HL-60 (cell line): Measurements from ENCODE around the gene DNAJC6.
"Not testable (repeated sequence)": the region's sequence is repeated elsewhere in the genome, so short reads cannot be mapped to it uniquely, and the experiment has no call there.

Experiments
- DNase-seq, 2 experiments: peaks; one replicate each; pipeline ENCODE4 v3.0.0-alpha.2; 2010 to 2020; ENCODE audit warnings: low read depth in 1 of 2, low spot score in 1 of 2
- H3K27ac ChIP-seq: fragments of 250-450 bp; sonication (Bioruptor Pico); replicated peaks from 2 replicates; pipeline ENCODE4 v1.5.1; 2020; ENCODE audit warnings: mild to moderate bottlenecking, moderate library complexity
- H3K27me3 ChIP-seq: fragments of 250-450 bp; sonication (Bioruptor Pico); 2 replicates; pipeline ENCODE4 v1.5.1; 2021; ENCODE audit warnings: mild to moderate bottlenecking, moderate library complexity; ENCODE audit not compliant: insufficient read depth, poor library complexity, severe bottlenecking
- H3K4me3 ChIP-seq: replicated peaks from 2 replicates; pipeline ENCODE4 v1.5.1; 2011; ENCODE audit warnings: mild to moderate bottlenecking, control low read depth, low read length; ENCODE audit not compliant: insufficient read depth
- GABPA ChIP-seq: IDR thresholded peaks from 2 replicates; pipeline ENCODE4 v1.6.1; 2012; ENCODE audit warnings: low read depth
- POLR2AphosphoS5 ChIP-seq: IDR thresholded peaks from 2 replicates; pipeline ENCODE4 v1.6.1; 2012; ENCODE audit warnings: low read depth
- SPI1 ChIP-seq: IDR thresholded peaks from 2 replicates; pipeline ENCODE4 v1.6.1; 2012; ENCODE audit warnings: low read depth, mild to moderate bottlenecking, borderline replicate concordance
- TF ChIP-seq, protein P1 (sequence below): IDR thresholded peaks from 2 replicates; pipeline ENCODE4 v1.6.1; 2012; ENCODE audit warnings: low read depth; ENCODE audit not compliant: insufficient replicate concordance
- TF ChIP-seq, protein P2 (sequence below): IDR thresholded peaks from one replicate; pipeline ENCODE4 v1.5.1; 2011; ENCODE audit warnings: low read length, control low read depth, inconsistent platforms; ENCODE audit not compliant: insufficient read depth

The DNAJC6 gene

DNA sequence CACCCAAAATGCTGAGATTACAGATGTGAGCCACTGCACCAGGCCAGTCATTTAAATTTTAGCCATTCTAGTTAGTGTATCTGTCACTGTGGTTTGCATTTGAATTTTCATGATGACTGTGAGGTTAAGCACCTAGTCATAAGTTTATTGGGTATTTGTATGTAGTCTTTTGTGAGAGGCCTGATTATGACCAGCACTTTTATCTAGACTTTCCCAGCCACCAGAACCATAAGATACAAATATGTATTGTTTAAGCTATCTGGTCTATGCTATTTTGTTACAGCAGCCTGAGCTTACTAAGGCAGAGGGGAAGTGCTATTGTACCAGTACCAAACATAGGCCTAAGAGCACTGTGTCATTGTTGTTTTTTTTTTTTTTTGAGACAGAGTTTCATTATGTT is 19.9 kb upstream of the DNAJC6 start:
- H3K4me3 ChIP-seq, result no peak overlapping the region
- TF ChIP-seq GABPA, result no peak
- no peak for TF ChIP-seq POLR2AphosphoS5
- TF ChIP-seq SPI1, result no peak
- TF ChIP-seq, protein P1, sequence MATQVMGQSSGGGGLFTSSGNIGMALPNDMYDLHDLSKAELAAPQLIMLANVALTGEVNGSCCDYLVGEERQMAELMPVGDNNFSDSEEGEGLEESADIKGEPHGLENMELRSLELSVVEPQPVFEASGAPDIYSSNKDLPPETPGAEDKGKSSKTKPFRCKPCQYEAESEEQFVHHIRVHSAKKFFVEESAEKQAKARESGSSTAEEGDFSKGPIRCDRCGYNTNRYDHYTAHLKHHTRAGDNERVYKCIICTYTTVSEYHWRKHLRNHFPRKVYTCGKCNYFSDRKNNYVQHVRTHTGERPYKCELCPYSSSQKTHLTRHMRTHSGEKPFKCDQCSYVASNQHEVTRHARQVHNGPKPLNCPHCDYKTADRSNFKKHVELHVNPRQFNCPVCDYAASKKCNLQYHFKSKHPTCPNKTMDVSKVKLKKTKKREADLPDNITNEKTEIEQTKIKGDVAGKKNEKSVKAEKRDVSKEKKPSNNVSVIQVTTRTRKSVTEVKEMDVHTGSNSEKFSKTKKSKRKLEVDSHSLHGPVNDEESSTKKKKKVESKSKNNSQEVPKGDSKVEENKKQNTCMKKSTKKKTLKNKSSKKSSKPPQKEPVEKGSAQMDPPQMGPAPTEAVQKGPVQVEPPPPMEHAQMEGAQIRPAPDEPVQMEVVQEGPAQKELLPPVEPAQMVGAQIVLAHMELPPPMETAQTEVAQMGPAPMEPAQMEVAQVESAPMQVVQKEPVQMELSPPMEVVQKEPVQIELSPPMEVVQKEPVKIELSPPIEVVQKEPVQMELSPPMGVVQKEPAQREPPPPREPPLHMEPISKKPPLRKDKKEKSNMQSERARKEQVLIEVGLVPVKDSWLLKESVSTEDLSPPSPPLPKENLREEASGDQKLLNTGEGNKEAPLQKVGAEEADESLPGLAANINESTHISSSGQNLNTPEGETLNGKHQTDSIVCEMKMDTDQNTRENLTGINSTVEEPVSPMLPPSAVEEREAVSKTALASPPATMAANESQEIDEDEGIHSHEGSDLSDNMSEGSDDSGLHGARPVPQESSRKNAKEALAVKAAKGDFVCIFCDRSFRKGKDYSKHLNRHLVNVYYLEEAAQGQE, result no peak
- TF ChIP-seq, protein P2, sequence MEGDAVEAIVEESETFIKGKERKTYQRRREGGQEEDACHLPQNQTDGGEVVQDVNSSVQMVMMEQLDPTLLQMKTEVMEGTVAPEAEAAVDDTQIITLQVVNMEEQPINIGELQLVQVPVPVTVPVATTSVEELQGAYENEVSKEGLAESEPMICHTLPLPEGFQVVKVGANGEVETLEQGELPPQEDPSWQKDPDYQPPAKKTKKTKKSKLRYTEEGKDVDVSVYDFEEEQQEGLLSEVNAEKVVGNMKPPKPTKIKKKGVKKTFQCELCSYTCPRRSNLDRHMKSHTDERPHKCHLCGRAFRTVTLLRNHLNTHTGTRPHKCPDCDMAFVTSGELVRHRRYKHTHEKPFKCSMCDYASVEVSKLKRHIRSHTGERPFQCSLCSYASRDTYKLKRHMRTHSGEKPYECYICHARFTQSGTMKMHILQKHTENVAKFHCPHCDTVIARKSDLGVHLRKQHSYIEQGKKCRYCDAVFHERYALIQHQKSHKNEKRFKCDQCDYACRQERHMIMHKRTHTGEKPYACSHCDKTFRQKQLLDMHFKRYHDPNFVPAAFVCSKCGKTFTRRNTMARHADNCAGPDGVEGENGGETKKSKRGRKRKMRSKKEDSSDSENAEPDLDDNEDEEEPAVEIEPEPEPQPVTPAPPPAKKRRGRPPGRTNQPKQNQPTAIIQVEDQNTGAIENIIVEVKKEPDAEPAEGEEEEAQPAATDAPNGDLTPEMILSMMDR, result no peak
- no peak for DNase-seq
- H3K27ac ChIP-seq, result no peak overlapping the region
- no peaks in the 10 kb centered on the region for H3K27me3 ChIP-seq

DNA sequence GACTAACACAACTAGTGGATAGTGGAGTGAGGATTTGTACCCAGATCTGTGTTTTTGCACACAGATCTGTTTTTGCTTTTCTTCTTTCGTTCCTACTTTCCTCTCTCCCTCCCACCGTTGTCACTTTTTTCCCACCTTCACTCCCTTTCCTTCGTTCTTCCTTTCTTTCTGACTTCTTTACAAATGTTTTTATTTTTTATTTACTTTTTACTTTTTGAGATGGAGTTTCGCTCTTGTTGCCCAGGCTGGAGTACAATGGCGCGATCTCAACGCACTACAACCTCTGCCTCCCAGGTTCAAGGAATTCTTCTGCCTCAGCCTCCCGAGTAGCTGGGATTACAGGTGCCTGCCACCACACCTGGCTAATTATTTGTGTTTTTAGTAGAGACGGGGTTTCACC is 17.5 kb upstream of the DNAJC6 start:
- not testable (repeated sequence) for DNase-seq, H3K27ac ChIP-seq, H3K4me3 ChIP-seq, H3K27me3 ChIP-seq

DNA sequence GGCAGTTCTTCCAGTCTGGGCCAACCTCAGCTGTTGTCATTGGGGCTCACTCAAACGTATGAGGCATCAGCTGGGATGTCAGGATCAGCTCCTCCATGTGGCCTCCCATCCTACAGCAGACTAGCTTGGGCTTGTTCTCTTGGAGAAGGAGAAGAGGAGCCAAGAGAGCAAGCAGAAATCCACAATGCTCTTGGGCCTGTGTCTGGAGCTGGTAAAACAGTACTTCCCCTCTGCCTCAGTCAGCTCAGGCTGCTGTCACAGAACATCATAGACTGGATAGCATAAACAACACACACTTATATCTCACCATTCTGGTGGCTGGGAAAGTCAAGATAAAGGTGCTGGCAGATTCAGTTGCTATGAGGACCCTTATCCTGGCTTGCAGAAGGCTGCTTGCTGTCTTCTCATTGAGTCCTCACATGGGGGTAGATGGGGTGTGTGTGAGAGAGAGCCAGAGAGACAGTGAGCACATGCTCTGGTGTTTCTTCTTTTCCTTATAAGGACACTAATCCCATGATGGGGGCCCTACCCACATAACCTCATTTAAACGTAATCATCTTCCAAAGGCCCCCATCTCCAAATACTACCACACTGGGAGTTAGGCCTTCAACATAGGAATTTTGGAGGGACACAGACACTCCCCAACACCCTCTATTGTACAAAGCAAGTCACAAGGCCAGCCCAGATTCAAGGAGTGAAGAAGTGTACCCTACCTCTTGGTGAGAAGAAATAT is 16.3 kb upstream of the DNAJC6 start:
- Histone ChIP-seq H3K4me3 (no peak overlapping the region), H3K27ac (no peak overlapping the region), H3K27me3 (peaks cover 3% of the 10 kb centered on the region)
- DNase-seq, result no peak
- TF ChIP-seq SPI1 (no peak), GABPA (no peak), POLR2AphosphoS5 (no peak)
- TF ChIP-seq, protein P2, result no peak
- TF ChIP-seq, protein P1, result no peak

DNA sequence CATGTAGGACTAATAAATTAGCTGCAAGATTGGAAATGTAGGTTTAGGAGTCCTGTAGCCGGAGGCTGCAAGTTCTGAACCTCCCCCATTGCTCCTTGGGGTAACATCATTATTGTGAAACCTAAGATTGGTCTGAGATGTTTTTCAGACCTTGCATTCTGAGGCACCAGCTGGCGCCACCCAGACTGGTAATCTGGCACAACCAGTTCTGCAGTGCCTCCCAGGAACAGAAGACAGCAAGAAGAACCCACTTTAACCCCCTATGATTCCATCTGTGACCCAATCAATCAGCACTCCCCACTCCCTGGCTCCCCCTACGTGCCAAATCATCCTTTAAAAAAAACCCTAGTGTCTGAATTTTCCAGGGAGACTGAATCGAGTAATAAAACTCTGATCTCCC is 11.6 kb upstream of the DNAJC6 start:
- peaks cover 3% of the 10 kb centered on the region for H3K27me3 ChIP-seq
- no peak overlapping the region for H3K27ac ChIP-seq
- TF ChIP-seq SPI1 (no peak), POLR2AphosphoS5 (no peak), GABPA (no peak)
- TF ChIP-seq, protein P2, result no peak
- TF ChIP-seq, protein P1, result no peak
- no peak for DNase-seq
- H3K4me3 ChIP-seq, result no peak overlapping the region
